Measurements from ENCODE around the gene SLC22A7.

SLC22A7 gene

GRCh38 chr6:43297644-43298564, at the start of gene SLC22A7:
Gene SLC22A7, plus strand, starts transcription at chr6:43298260. Its CDS starts 99 bp downstream, at chr6:43298359.
- Mint-ChIP-seq H3K4me3 (no peak within 1 kb of the TSS), H3K27ac (no peak within 1 kb of the TSS), H3K27me3 (peaks cover 10% of the 10 kb centered on the region), H3K36me3 (no peaks in the 10 kb centered on the region), H3K4me1 (peaks cover 8% of the 10 kb centered on the region), H3K9me3 (no peaks in the 10 kb centered on the region)
- no peak for ATAC-seq

GRCh38 chr6:43248791-43249190, 49.3 kb upstream of the SLC22A7 start:
- no peak overlapping the region for H3K4me3 Mint-ChIP-seq
- H3K27me3 Mint-ChIP-seq: peaks cover 29% of the 10 kb centered on the region

GRCh38 chr6:43250992-43251373, 47.1 kb upstream of the SLC22A7 start:
- peaks cover 49% of the 10 kb centered on the region for H3K27me3 Mint-ChIP-seq
- H3K9me3 Mint-ChIP-seq: no peaks in the 10 kb centered on the region
- peak; percentile 38 for ATAC-seq
- H3K4me3 Mint-ChIP-seq: peak overlapping the region; percentile 63
- H3K4me1 Mint-ChIP-seq: peaks cover 40% of the 10 kb centered on the region
- H3K27ac Mint-ChIP-seq: peak overlapping the region; percentile 67
- H3K36me3 Mint-ChIP-seq: no peaks in the 10 kb centered on the region

More at GRCh38 chr6:43248791-43249190, 49.3 kb upstream of the SLC22A7 start:
- Mint-ChIP-seq H3K4me1 (peaks cover 37% of the 10 kb centered on the region), H3K9me3 (no peaks in the 10 kb centered on the region), H3K27ac (no peak overlapping the region), H3K36me3 (no peaks in the 10 kb centered on the region)
- ATAC-seq: no peak

- peaks cover 34% of the 10 kb centered on the region for H3K4me1 Mint-ChIP-seq
- H3K36me3 Mint-ChIP-seq: no peaks in the 10 kb centered on the region
- H3K4me3 Mint-ChIP-seq: no peak overlapping the region
- ATAC-seq: no peak
- H3K9me3 Mint-ChIP-seq: no peaks in the 10 kb centered on the region
- peaks cover 66% of the 10 kb centered on the region for H3K27me3 Mint-ChIP-seq
- peak overlapping the region; percentile 0 for H3K27ac Mint-ChIP-seq
Observed at GRCh38 chr6:43253401-43253800, 44.7 kb upstream of the SLC22A7 start.

GRCh38 chr6:43254138-43254817, 43.8 kb upstream of the SLC22A7 start:
- H3K27me3 Mint-ChIP-seq: peaks cover 71% of the 10 kb centered on the region
- H3K36me3 Mint-ChIP-seq: no peaks in the 10 kb centered on the region
- H3K4me3 Mint-ChIP-seq: no peak overlapping the region
- H3K27ac Mint-ChIP-seq: no peak overlapping the region
- ATAC-seq: no peak
- H3K9me3 Mint-ChIP-seq: no peaks in the 10 kb centered on the region
- peaks cover 34% of the 10 kb centered on the region for H3K4me1 Mint-ChIP-seq

- no peak for ATAC-seq
- H3K4me3 Mint-ChIP-seq: no peak overlapping the region
- no peaks in the 10 kb centered on the region for H3K36me3 Mint-ChIP-seq
- no peak overlapping the region for H3K27ac Mint-ChIP-seq
- no peaks in the 10 kb centered on the region for H3K9me3 Mint-ChIP-seq
- peaks cover 76% of the 10 kb centered on the region for H3K27me3 Mint-ChIP-seq
- H3K4me1 Mint-ChIP-seq: peaks cover 34% of the 10 kb centered on the region
Observed at GRCh38 chr6:43254846-43255245, 43.2 kb upstream of the SLC22A7 start.

GRCh38 chr6:43255408-43256054, 42.5 kb upstream of the SLC22A7 start:
- Mint-ChIP-seq H3K4me3 (no peak overlapping the region), H3K36me3 (no peaks in the 10 kb centered on the region), H3K27me3 (peaks cover 76% of the 10 kb centered on the region), H3K27ac (no peak overlapping the region), H3K4me1 (peaks cover 34% of the 10 kb centered on the region), H3K9me3 (no peaks in the 10 kb centered on the region)
- ATAC-seq: no peak

- ATAC-seq: no peak
- Mint-ChIP-seq H3K9me3 (no peaks in the 10 kb centered on the region), H3K4me3 (no peak overlapping the region), H3K4me1 (peaks cover 22% of the 10 kb centered on the region), H3K36me3 (no peaks in the 10 kb centered on the region), H3K27ac (no peak overlapping the region), H3K27me3 (peaks cover 67% of the 10 kb centered on the region)
Observed at GRCh38 chr6:43256670-43257366, 41.2 kb upstream of the SLC22A7 start.

- Mint-ChIP-seq H3K36me3 (no peaks in the 10 kb centered on the region), H3K9me3 (no peaks in the 10 kb centered on the region), H3K27ac (peak overlapping the region; percentile 8), H3K4me1 (peaks cover 19% of the 10 kb centered on the region), H3K27me3 (peaks cover 59% of the 10 kb centered on the region), H3K4me3 (peak overlapping the region; percentile 22)
- peak; percentile 73 for ATAC-seq
Observed at GRCh38 chr6:43257367-43258145, 40.5 kb upstream of the SLC22A7 start.

- Mint-ChIP-seq H3K4me3 (no peak overlapping the region), H3K9me3 (no peaks in the 10 kb centered on the region), H3K27me3 (peaks cover 53% of the 10 kb centered on the region), H3K36me3 (no peaks in the 10 kb centered on the region), H3K27ac (peak overlapping the region; percentile 8), H3K4me1 (peaks cover 20% of the 10 kb centered on the region)
- no peak for ATAC-seq
Observed at GRCh38 chr6:43258180-43258579, 39.9 kb upstream of the SLC22A7 start.

GRCh38 chr6:43258807-43259686, 39.0 kb upstream of the SLC22A7 start:
- Mint-ChIP-seq H3K4me1 (peaks cover 22% of the 10 kb centered on the region), H3K36me3 (no peaks in the 10 kb centered on the region), H3K4me3 (no peak overlapping the region), H3K27me3 (peaks cover 44% of the 10 kb centered on the region), H3K9me3 (no peaks in the 10 kb centered on the region), H3K27ac (no peak overlapping the region)
- no peak for ATAC-seq

- no peak for ATAC-seq
- Mint-ChIP-seq H3K4me3 (no peak overlapping the region), H3K27ac (no peak overlapping the region), H3K4me1 (peaks cover 20% of the 10 kb centered on the region), H3K36me3 (no peaks in the 10 kb centered on the region), H3K27me3 (peaks cover 29% of the 10 kb centered on the region), H3K9me3 (no peaks in the 10 kb centered on the region)
Observed at GRCh38 chr6:43260791-43261190, 37.3 kb upstream of the SLC22A7 start.

GRCh38 chr6:43261198-43261597, 36.9 kb upstream of the SLC22A7 start:
- Mint-ChIP-seq H3K27me3 (peaks cover 25% of the 10 kb centered on the region), H3K9me3 (no peaks in the 10 kb centered on the region), H3K36me3 (no peaks in the 10 kb centered on the region)

More at GRCh38 chr6:43261198-43261597, 36.9 kb upstream of the SLC22A7 start:
- Mint-ChIP-seq H3K4me3 (no peak overlapping the region), H3K27ac (peak overlapping the region; percentile 12), H3K4me1 (peaks cover 20% of the 10 kb centered on the region)
- no peak for ATAC-seq
